GM10248 (cell line): Measurements from ENCODE around the gene TAS1R2.

Source experiments
- CTCF ChIA-PET: fragments of 300-600 bp; sonication (Branson Sonifier 250); formaldehyde crosslinking; extraction: SDS; loops from one replicate; lab custom pipeline; 2021; ENCODE audit warnings: antibody characterized with exemption; lab: Yijun Ruan, JAX
- POLR2A ChIA-PET: fragments of 350-650 bp; sonication (Branson Sonifier 250); formaldehyde crosslinking; extraction: SDS; loops from one replicate; lab custom pipeline; 2020; ENCODE audit warnings: antibody characterized with exemption; lab: Yijun Ruan, JAX
- DNase-seq: peaks from one replicate; pipeline ENCODE4 v3.0.0; 2012; ENCODE audit errors: extremely low spot score
- TF ChIP-seq, protein P1 (sequence below): IDR thresholded peaks from 2 replicates; pipeline ENCODE4 v1.5.1; 2012; ENCODE audit warnings: mild to moderate bottlenecking, low read depth; ENCODE audit errors: extremely low read depth, missing control alignments, control extremely low read depth

Gene TAS1R2

DNA sequence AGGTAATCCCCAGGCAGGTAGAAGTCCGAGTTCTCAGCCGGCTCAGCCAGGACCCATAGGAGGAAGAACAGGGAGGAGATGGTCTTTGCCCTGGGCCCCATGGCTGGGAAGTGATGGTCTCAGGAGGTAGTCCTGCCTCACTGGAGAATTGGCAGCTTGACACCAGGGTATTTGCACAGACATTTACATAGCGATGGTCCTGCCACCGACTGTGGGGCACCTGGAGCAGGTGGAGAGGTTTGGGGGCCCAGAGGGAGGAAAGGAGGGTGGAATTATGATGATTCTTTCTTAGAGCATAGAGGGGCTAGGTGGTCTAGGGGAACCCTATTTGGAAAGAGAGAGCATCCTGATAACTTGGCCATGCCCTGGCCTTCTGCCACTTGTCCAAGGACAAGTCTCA, at the start of gene TAS1R2:
Gene TAS1R2 (minus strand): TSS at position 101 of the 400 bp plus-strand sequence. CDS start 0 bp downstream, at position 101.
- TF ChIP-seq, protein P1, sequence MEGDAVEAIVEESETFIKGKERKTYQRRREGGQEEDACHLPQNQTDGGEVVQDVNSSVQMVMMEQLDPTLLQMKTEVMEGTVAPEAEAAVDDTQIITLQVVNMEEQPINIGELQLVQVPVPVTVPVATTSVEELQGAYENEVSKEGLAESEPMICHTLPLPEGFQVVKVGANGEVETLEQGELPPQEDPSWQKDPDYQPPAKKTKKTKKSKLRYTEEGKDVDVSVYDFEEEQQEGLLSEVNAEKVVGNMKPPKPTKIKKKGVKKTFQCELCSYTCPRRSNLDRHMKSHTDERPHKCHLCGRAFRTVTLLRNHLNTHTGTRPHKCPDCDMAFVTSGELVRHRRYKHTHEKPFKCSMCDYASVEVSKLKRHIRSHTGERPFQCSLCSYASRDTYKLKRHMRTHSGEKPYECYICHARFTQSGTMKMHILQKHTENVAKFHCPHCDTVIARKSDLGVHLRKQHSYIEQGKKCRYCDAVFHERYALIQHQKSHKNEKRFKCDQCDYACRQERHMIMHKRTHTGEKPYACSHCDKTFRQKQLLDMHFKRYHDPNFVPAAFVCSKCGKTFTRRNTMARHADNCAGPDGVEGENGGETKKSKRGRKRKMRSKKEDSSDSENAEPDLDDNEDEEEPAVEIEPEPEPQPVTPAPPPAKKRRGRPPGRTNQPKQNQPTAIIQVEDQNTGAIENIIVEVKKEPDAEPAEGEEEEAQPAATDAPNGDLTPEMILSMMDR = no peak
- CTCF ChIA-PET = interaction anchor here (3.2 kb wide), 1 partner anchor 15 kb away, joined by 14 read pairs; no protein-coding TSS in a partner anchor
- DNase-seq = no peak
- POLR2A ChIA-PET = no interaction called here

DNA sequence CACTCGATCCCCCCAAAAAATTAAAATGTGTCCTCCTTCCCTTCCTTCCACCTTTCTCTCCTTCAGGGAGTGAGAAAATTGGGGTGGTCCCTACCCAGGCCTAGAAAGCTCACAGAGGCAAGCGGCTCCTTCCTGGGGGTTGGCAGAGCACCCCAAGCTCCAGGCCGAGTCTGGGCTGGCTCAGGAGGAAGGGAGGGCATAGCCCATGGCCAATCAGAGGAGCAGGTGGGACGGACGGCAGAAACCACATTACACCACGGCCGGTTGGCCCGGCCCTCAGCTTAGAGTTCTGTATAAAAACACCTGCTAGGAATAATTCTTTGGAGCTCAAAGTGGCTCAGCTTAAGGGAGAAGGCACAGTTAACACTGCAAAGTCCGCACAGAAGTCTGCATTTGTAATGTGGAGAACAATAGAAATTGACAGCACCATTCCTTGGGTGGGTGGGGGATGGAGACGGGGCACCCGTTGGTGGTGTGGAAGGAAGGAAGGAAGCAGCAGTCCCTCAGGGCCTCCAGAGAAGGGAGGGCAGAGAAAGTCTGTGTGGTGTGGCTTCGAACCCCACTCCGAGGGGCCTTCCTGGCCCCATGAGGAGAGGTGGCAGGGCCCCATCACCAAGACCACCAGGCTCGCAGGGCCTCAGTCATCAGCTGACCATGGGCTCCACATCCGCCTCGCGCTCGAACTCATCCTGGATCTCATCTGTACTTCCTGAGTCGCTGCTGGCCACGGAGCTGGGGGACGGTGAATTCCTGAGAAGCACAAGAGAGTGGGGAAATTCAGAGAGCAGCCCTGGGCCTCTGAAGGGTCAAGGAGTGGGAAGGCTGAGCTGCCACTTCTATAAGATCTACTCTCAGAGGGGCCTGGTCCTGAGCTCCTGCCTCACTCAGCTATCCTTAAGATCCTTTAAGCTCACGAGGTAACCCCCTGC, 48.7 kb upstream of the TAS1R2 start:
- CTCF ChIA-PET = interaction anchor here (0.9 to 5.4 kb wide), 29 partner anchors 8 to 333 kb away, joined by 3 to 48 read pairs (median 5); no protein-coding TSS in a partner anchor
- DNase-seq = no peak
- POLR2A ChIA-PET = no interaction called here
- TF ChIP-seq, protein P1 = no peak

DNA sequence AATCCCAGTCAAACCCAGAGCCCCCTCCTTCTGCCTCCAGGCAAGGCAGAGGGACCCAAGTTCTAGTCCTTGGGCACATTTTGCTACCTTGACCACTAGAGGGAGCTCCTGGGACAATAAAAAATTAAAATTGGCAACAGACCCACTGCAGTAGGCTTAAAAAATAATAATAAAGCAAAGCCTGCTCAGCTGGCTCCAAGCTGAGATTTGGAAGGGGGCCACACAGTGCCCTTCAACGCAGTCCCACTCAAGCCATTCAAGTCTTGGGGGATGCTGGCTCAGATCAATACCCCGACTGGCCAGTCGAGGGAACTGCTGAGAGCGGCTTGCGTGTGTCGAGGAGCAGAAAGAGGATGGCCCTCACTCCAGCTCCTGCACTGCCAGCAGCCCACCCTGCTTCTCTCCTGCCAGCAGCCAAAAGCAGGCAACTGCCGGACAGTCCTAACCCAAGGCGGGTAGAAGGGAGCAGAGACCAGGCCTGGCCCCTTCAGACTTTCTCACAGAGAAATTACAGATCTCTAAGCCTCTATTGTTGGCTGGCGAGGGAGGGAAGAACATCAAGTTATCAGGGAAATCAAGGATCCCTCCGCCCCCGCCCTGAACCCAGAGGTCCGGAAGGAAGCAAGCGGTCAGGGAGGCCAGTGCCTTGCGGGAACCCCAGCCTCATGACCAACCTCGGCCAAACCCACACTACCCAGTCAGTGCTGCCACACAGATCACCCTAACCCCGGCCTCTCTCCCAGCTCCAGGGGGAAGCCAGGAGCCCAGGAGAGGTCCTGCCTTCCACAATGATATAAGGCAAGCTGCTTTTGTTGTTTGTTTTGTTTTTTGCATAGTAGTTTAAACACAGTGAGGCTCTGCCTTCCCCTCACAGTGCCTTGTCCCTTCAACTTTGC, 47.8 kb upstream of the TAS1R2 start:
- CTCF ChIA-PET = interaction anchor here (0.6 to 5.4 kb wide), 45 partner anchors 8 to 341 kb away, joined by 3 to 48 read pairs (median 4); partner anchors contain the start of gene IFFO2
- DNase-seq = peak; percentile 67
- TF ChIP-seq, protein P1 = peak; percentile 68
- POLR2A ChIA-PET = no interaction called here

DNA sequence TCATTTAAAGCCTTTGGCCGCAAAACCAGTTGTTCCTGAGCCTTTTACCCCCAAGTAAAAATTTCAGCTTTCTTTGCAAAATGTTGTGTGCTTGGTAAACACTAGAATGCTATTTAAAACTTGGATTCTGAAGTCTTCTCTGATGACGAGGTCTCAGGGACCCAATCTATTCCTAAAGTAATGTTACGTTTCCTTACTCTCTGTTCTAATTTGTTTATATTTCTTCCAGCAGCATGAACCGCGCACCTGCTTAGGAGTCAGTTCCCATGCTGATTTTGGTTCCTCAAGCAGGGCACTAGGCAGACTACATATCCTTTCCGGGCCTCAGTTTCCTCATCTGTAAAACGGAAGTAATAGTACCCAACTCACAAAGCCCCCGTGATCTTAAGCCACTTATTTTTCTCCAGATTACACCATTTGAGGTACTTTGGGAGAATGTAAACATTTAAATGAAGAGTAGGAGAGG, 43.9 kb upstream of the TAS1R2 start:
- no peak for DNase-seq
- ChIA-PET POLR2A (interaction anchor here (1.4 kb wide), 1 partner anchor 53 kb away, joined by 3 read pairs; the partner anchor contains the start of gene IFFO2), CTCF (interaction anchor here (1.0 to 5.6 kb wide), 11 partner anchors 10 to 339 kb away, joined by 3 to 47 read pairs (median 4); partner anchors contain the start of gene IFFO2)
- TF ChIP-seq, protein P1 = no peak

DNA sequence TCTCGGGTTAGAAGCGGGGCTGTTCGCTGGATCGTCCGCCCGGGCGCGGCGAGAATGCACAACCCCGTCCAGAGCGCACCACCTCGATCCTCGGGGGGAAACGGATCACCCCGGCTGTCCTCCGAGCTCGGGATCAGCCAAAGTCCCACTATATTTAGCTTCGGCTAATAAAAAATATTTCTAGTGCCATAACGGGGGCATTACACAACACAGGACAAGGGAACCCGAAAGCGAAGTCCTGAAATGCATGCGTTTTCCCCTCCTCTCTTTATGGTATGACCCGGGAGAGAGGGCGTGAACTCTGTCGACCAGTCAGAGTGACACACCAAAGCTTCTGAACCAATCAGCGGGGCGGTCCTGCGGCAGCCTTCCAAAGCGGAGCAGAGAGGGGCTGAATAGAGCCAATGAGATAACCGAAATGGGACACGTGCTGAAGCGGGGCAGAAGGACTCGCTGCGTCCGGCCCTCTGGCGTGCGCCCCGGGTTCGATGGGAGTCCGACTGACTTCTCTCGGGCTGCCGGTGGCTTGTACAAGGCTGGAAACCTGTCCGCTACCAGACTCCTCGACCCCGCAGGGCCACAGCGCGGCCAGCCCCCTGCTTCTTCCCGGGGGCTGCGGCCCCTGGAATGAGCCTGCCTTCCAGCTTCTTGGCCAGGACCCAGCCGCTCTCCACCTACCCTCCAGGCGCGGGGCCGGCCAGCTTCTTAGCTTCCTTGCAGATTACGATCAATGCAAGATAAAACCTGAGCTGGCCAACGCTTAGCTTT, 43.2 kb upstream of the TAS1R2 start, which contains the start of gene ALDH4A1:
Gene ALDH4A1 (minus strand): TSS at position 33 of the 768 bp plus-strand sequence. CDS start 32 bp downstream, at position 1.
- TF ChIP-seq, protein P1 = no peak
- POLR2A ChIA-PET = interaction anchor here (1.4 kb wide), 1 partner anchor 54 kb away, joined by 3 read pairs; the partner anchor contains the start of gene IFFO2
- CTCF ChIA-PET = interaction anchor here (1.0 to 5.6 kb wide), 10 partner anchors 11 to 339 kb away, joined by 3 to 47 read pairs (median 4); partner anchors contain the start of gene IFFO2
- DNase-seq = peak; percentile 99
